Activated CD8-positive, alpha-beta memory T cell treated with anti-CD3 and anti-CD28 coated beads for 4 hours (primary cell): Measurements from ENCODE around the gene ARHGDIA.

Source experiments
- DNase-seq, 2 donors: peaks; one replicate each; pipeline ENCODE4 v3.0.0-alpha.2; 2020; ENCODE audit warnings: low read depth in 2 of 2

Gene ARHGDIA

DNA sequence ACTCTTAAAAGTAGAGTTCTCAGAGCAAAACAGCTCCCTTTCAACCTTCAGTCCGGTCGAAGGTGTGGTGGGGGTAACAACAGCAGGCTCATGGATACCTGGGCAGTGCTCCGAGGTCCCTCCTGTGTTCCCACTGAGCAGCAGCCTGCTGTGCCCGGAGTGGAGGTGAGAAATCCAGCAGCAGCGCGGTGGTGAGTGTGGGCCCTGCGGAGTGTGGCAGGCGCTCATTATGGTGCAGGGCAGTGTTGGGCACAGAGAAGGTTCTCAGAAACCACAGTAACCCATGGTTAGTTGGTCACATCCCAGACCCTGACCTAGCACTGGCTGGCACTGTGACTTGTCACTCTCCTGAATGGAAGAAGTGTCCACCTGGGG, 5.8 kb downstream of the ARHGDIA start:
- DNase-seq = no peak

GRCh38 chr17:81863833-81864768, 7.0 kb downstream of the ARHGDIA start:
- DNase-seq = no peak

DNA sequence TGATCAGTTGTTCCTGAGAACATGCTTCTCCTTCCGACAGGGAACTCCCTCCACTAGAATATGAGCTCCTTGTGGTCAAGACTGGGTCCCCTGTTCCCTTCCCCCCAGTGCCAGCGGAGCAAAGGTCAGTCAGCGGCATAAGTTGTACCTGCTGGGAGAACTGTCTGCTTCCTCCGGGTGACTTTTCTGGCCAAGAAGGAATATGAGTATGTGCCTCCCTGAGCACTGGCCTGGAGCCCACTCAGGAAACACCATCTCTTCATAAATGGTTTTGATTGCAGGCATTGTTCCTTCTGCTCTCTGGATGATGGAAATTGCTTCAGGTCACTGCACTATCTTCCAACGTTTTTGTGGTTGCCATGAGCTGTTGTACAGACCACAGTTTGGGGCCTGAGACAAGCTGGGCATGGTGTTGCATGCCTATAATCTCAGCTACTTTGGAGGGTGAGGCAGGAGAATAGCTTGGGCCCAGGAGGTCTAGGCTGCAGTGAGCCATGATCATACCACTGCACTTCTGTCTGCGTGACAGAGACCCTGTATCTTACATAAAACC, 7.9 kb downstream of the ARHGDIA start:
- DNase-seq = no peak

GRCh38 chr17:81860756-81861568, 10.2 kb downstream of the ARHGDIA start:
- DNase-seq = peak; percentile 97 to 99

GRCh38 chr17:81859906-81860755, 11.0 kb downstream of the ARHGDIA start, which contains the start of gene P4HB:
Gene P4HB, minus strand, starts transcription at chr17:81860535. Its CDS starts 64 bp downstream, at chr17:81860471.
- DNase-seq = peak in 1 of 2 donors; percentile 93

DNA sequence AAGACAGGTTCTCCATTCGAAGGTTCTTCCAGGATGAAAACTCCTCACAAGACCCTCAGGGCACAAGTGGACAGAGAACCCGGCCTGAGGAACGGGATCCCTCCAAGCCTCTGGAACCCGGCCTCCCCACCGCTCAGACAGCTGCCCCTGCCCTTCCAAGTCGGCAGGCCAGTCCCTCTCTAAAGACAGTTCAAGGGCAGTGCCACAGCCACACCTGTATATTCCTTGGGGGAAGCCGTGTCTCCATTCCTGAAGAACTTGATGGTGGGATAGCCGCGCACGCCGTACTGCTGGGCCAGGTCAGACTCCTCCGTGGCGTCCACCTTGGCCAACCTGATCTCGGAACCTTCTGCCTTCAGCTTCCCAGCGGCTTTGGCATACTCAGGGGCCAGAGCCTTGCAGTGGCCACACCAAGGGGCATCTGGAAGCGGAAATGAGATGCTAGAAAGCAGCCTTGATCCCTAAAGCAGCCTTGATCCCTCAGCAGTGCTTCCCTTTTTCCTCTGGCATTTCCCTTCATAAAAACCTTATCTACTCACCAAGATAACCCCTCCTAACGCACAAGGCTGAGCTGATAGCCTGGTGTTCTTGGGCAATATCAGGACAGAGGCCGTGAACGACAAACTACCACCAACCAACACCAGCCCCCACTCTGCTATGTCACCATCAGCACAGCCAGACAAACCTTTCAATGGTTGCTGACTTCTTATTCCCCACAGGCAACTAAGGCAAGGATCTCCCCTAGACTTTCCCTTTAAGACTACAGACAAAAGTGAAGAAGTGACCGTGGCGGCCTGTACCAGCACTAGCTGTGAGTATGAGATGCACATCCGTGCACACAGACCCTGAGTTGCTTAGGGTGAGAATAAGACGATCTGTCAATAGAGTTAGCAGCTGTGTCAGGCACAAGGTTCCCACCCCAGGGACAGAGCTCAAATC, 11.9 kb downstream of the ARHGDIA start:
- no peak for DNase-seq

GRCh38 chr17:81858170-81858966, 12.8 kb downstream of the ARHGDIA start:
- no peak for DNase-seq

DNA sequence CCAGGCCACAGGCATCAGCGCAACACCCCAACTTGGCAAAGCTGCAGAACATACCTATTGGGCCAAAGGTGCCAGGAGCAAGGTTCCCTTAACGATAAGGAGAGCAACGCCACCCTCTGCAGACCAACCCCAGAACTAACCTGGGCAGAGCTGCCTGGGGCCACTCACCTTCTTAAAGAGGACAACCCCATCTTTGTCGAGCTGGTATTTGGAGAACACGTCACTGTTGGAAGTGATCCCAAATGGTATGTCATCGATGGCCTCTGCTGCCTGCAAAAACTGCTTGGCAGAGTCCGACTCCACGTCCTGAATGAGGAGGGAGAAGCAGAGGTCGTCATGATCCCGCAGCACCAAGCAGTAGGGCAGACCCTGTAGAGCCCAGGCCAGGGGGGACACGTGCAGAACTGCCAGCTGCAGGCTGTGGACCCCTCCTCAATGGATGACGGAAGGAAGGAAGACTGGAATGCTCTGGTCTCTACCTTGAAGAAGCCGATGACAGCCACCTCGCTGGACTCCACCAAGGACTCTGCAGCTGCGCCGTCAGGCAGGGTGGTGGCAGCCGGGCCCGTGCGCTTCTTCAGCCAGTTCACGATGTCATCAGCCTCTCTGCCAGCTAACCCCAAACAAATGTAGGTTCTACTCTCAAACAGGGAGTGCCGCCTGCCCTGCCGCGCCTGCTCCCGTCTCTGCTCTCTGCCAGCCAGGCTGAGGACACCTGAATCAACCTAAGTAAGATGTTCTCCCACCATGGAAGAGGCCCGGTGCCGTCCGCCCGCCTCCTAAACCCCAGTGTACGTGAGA, 16.0 kb downstream of the ARHGDIA start:
- no peak for DNase-seq

- no peak for DNase-seq
These were observed 18.9 kb downstream of the ARHGDIA start for GRCh38 chr17:81852237-81852636.

DNA sequence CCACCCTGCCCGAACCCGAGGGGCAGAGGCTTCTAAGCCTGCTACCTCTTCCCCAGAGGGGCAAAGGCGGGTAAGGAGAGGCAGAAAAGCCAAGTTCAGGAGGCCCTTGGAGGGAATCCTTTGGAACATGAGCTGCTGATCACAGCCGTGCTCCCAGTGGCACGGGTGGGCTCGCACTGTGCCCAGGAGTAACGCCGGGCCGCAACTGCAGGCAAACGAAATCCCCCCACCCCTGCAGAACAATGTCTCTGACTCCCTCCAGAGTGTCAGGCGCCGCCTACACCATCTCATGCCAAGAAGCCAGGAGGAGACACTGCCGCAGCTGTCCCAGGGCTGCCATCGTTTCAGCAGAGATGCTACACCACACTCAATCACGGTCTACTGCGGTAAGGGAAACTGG, 19.7 kb downstream of the ARHGDIA start:
- no peak for DNase-seq

- DNase-seq = no peak
These were observed 21.7 kb downstream of the ARHGDIA start for GRCh38 chr17:81849457-81849856.

DNA sequence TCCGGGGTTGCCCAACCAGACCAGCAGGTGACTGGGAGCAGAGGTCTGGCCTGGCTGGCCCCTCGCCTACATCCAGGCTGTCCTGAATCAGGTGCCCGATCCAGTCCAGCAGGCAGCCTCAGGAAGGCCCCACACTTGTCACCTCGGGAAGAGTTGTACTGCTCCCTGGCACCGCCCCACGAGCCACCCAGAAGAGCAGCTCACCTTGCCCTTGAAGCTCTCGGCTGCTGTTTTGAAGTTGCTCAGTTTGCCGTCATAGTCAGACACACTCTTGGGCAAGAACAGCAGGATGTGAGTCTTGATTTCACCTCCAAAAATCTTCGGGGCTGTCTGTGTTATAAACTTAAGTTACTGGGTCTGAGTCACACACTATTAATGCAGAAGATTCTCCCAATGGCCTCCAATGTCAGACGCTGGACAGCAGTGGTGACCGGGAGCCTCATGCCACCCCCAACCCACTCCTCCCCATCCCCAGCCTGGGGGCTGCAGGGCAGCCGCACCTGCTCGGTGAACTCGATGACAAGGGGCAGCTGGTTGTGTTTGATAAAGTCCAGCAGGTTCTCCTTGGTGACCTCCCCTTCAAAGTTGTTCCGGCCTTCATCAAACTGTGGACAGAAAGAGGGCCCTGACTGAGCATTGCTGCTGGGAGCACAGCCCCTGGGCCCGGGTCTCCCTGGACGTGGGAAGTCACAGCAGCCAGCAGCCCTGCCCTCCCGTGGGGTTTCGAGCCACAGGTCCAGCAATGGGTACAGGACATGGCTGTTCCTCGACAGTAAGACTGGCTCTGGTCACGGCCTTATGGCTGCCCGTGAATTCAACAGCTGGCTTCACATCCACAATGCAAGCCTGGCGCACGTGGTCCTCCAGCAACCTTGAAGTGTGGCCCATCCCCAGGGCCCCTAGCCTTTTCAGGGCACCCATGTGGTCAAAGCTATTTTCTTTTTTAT, 24.1 kb downstream of the ARHGDIA start:
- no peak for DNase-seq

- DNase-seq = no peak
These were observed 25.0 kb downstream of the ARHGDIA start for GRCh38 chr17:81845881-81846742.

- DNase-seq = no peak
These were observed 25.8 kb downstream of the ARHGDIA start for GRCh38 chr17:81845361-81845760.

GRCh38 chr17:81844887-81845286, 26.2 kb downstream of the ARHGDIA start:
- DNase-seq = no peak

- DNase-seq = no peak
These were observed 26.7 kb downstream of the ARHGDIA start for GRCh38 chr17:81844327-81844851.
